DOHH2 (cell line): ENCODE results near the gene TRIM14.

Source experiments
- CTCF ChIP-seq: fragments of 200-600 bp; sonication (generic); IDR thresholded peaks from one replicate; pipeline ENCODE4 v1.5.1; 2014; ENCODE audit warnings: antibody characterized with exemption, mild to moderate bottlenecking, low read depth, low read length; ENCODE audit not compliant: poor library complexity, severe bottlenecking
- EZH2phosphoT487 ChIP-seq: fragments of 200-600 bp; sonication (generic); IDR thresholded peaks from 2 replicates; pipeline ENCODE4 v1.6.1; 2017; ENCODE audit warnings: borderline replicate concordance, mild to moderate bottlenecking, antibody characterized with exemption, low read length, moderate library complexity, mixed read lengths

GRCh38 chr9:98095401-98095800 lies 23.6 kb downstream of the TRIM14 start:
- no peak for TF ChIP-seq CTCF
- no peak for TF ChIP-seq EZH2phosphoT487
